D721Med (cell line): ENCODE measurements around the gene OR2T10.

ENCODE experiments used
- DNase-seq: peaks from one replicate; pipeline ENCODE4 v3.0.0; 2011; ENCODE audit warnings: low spot score; ENCODE audit not compliant: insufficient read length
- FAIRE-seq: peaks from 2 replicates; lab custom pipeline; 2011; peaks lifted over from hg19 to GRCh38; lab: Jason Lieb, UNC
- TF ChIP-seq, protein P1 (sequence below): IDR thresholded peaks from 2 replicates; pipeline ENCODE4 v1.5.1; 2012; ENCODE audit warnings: mild to moderate bottlenecking, control low read depth; ENCODE audit not compliant: insufficient read depth; ENCODE audit errors: missing control alignments

Gene OR2T10

GRCh38 chr1:248627971-248628844, 30.7 kb upstream of the OR2T10 start:
- DNase-seq (no peak), FAIRE-seq (no peak)
- TF ChIP-seq, protein P1, sequence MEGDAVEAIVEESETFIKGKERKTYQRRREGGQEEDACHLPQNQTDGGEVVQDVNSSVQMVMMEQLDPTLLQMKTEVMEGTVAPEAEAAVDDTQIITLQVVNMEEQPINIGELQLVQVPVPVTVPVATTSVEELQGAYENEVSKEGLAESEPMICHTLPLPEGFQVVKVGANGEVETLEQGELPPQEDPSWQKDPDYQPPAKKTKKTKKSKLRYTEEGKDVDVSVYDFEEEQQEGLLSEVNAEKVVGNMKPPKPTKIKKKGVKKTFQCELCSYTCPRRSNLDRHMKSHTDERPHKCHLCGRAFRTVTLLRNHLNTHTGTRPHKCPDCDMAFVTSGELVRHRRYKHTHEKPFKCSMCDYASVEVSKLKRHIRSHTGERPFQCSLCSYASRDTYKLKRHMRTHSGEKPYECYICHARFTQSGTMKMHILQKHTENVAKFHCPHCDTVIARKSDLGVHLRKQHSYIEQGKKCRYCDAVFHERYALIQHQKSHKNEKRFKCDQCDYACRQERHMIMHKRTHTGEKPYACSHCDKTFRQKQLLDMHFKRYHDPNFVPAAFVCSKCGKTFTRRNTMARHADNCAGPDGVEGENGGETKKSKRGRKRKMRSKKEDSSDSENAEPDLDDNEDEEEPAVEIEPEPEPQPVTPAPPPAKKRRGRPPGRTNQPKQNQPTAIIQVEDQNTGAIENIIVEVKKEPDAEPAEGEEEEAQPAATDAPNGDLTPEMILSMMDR, result no peak

GRCh38 chr1:248625971-248626370, 28.5 kb upstream of the OR2T10 start:
- no peak for DNase-seq
- no peak for FAIRE-seq
- TF ChIP-seq, protein P1, result no peak

DNA sequence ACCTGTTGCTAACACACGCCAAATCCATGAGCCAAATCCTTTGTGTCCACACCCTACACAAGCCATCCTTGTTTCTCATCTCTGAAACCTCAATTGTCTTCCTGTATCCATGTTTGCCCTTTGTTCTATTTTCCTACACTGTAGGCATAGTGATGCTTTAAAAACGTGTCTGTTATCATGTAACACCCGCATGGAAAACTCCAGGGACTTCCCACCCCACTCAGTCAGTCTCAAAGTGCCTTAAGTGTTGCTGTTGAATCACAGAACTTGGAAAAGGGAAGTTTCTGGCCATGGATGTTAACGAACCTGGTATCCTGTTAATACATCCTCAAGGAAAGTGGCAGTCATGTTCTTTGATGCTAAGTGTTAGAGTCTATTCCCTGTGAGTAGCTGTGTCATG, 27.7 kb upstream of the OR2T10 start:
- TF ChIP-seq, protein P1, result no peak
- DNase-seq (no peak), FAIRE-seq (no peak)

- DNase-seq (no peak), FAIRE-seq (peak; percentile 87)
- TF ChIP-seq, protein P1, result no peak
Measured at GRCh38 chr1:248622570-248623001, 25.1 kb upstream of the OR2T10 start.

GRCh38 chr1:248621770-248622169, 24.3 kb upstream of the OR2T10 start:
- FAIRE-seq (no peak), DNase-seq (no peak)
- TF ChIP-seq, protein P1, result no peak

DNA sequence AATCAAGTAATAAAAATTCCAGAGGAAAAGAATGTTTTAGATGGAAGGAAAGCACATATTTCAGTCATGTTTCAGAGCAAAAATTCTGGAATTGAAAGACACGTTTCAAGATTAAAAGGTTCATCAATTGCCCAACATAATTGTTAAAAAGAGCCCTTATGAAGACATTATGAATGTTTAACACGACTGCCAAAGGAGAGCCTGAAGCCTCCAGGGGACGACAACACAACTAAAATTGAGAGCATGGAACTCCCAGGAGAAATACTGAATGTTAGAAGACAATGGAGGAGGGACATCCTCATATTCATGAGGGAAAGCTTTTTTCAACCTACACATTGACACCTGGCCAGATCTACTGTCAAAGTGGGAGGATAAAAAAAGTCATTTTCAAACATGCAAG, 21.4 kb upstream of the OR2T10 start:
- TF ChIP-seq, protein P1, result no peak
- FAIRE-seq (peak; percentile 67), DNase-seq (no peak)

DNA sequence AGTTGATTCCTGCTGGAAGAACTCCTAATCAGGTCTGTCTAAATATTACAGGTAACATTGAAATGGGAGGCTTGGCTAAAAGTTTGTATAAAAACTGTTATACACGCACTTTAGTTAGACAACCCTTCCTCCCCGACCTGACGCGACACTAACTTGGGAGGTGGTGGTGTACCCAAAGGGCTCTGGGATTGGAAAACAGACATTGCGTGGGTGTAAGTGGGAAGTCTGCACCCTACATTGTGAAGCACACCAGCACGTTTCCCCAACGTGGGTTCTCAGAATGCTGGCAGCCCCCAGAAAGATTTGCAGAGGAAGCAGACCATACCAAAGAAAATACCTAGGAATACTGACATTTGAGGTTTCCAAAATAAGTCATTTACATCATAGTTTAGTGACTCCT, 20.6 kb upstream of the OR2T10 start:
- DNase-seq (no peak), FAIRE-seq (no peak)
- TF ChIP-seq, protein P1, result no peak
